ENCODE results near the gene CDH2.

CDH2 gene

GRCh38 chr18:28126768-28127167 lies 50.2 kb downstream of the CDH2 start:
- no peak for DNase-seq

GRCh38 chr18:28125051-28125450 lies 51.9 kb downstream of the CDH2 start:
- no peak for DNase-seq

- no peak for DNase-seq
Measured at GRCh38 chr18:28124131-28125029, 52.5 kb downstream of the CDH2 start.

GRCh38 chr18:28123401-28124030 lies 53.4 kb downstream of the CDH2 start:
- DNase-seq, result no peak

GRCh38 chr18:28120828-28121515 lies 56.0 kb downstream of the CDH2 start:
- DNase-seq, result no peak

- DNase-seq, result no peak
Measured at GRCh38 chr18:28116461-28116860, 60.5 kb downstream of the CDH2 start.

- DNase-seq, result no peak
Measured at GRCh38 chr18:28115149-28115550, 61.8 kb downstream of the CDH2 start.

GRCh38 chr18:28114472-28114871 lies 62.5 kb downstream of the CDH2 start:
- no peak for DNase-seq

GRCh38 chr18:28113271-28114029 lies 63.5 kb downstream of the CDH2 start:
- DNase-seq, result no peak

- DNase-seq, result no peak
Measured at GRCh38 chr18:28112056-28112470, 64.9 kb downstream of the CDH2 start.

GRCh38 chr18:28110924-28111323 lies 66.0 kb downstream of the CDH2 start:
- no peak for DNase-seq

GRCh38 chr18:28109781-28110560 lies 67.0 kb downstream of the CDH2 start:
- no peak for DNase-seq

- no peak for DNase-seq
Measured at GRCh38 chr18:28108814-28109213, 68.1 kb downstream of the CDH2 start.

GRCh38 chr18:28108254-28108653 lies 68.7 kb downstream of the CDH2 start:
- no peak for DNase-seq

GRCh38 chr18:28099237-28099636 lies 77.7 kb downstream of the CDH2 start:
- DNase-seq, result no peak

GRCh38 chr18:28095631-28096030 lies 81.3 kb downstream of the CDH2 start:
- no peak for DNase-seq

GRCh38 chr18:28095041-28095440 lies 81.9 kb downstream of the CDH2 start:
- no peak for DNase-seq

GRCh38 chr18:28091197-28091596 lies 85.7 kb downstream of the CDH2 start:
- no peak for DNase-seq

GRCh38 chr18:28088477-28088876 lies 88.5 kb downstream of the CDH2 start:
- DNase-seq, result no peak

- no peak for DNase-seq
Measured at GRCh38 chr18:28086670-28087552, 90.0 kb downstream of the CDH2 start.

GRCh38 chr18:28081516-28081915 lies 95.4 kb downstream of the CDH2 start:
- no peak for DNase-seq
